Fibroblast of gingiva (primary cell): Measurements from ENCODE around the gene KDM4F.

Experiments
- DNase-seq: peaks from one replicate; pipeline ENCODE4 v3.0.0-alpha.2; 2011; ENCODE audit warnings: low read depth

The KDM4F gene

DNA sequence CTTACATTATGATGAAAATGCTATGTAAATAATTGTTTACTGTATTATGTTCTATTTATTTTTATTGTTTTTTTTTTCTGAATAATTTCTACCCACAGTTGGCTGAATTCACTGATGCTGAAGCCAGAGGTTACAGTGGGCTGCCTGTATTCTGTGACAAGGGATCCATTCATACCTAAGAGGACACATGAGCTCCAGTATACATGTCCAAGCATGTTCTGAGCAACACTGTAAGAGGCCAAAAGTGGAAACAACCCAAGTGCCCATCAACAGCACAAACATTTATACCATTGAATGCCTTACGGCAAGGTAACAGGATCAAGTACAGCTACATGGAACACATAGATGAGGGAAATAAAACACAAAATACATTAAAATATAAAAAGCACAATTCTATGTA is 16.1 kb downstream of the KDM4F start:
- no peak for DNase-seq

DNA sequence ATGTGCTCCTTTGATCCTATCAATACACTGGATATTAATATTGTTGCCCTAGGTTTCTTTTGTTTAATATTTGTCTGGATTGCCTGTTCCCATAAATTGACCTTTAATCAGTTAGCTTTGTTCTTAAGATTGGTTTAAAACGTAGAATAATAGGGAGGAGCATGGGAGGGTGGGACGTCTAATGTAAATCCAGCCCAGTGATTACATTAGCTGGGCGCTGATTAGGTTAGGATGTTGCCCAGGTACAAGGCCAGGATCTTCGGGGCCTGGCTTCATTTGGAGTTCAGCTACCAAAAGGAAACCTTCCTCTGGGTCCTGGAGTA is 17.5 kb downstream of the KDM4F start, which contains the start of gene SRSF8:
TSS of gene SRSF8 (plus strand) at position 204 of the 323 bp plus-strand sequence. CDS start 308 bp downstream, outside the sequence.
- DNase-seq, result no peak

DNA sequence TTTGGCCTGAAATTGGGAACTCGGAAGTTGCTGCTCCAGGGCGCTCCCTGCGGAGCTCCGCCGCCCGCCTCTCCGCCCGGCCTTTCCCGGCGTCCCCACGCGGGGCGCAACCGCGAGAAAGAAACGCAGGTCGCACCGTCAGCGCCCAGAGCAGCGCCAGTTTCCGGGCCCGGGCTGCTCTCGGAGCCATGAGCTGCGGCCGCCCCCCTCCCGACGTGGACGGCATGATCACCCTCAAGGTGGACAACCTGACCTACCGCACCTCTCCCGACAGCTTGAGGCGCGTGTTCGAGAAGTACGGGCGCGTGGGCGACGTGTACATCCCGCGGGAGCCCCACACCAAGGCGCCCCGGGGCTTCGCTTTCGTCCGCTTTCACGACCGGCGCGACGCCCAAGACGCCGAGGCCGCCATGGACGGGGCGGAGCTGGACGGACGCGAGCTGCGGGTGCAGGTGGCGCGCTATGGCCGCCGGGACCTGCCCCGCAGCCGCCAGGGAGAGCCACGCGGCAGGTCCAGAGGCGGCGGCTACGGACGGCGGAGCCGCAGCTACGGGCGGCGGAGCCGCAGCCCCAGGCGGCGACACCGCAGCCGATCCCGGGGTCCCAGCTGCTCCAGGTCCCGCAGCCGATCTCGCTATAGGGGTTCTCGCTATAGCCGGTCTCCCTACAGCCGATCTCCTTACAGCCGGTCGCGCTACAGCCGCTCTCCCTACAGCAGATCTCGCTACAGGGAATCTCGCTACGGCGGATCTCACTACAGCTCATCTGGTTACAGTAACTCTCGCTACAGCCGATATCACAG is 18.0 kb downstream of the KDM4F start:
- peak; percentile 75 for DNase-seq

DNA sequence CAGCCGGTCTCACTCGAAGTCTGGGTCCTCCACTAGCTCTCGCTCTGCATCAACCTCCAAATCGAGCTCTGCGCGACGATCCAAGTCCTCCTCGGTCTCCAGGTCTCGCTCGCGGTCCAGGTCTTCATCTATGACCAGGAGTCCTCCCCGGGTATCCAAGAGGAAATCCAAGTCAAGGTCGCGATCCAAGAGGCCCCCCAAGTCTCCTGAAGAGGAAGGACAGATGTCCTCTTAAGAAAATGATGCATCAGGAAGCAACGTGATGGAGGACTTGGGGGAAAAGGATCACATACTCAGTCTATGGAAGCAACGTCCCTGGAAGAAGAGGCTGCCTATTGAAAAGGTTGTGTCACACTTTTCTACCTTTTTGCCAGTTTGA is 18.6 kb downstream of the KDM4F start:
- no peak for DNase-seq

DNA sequence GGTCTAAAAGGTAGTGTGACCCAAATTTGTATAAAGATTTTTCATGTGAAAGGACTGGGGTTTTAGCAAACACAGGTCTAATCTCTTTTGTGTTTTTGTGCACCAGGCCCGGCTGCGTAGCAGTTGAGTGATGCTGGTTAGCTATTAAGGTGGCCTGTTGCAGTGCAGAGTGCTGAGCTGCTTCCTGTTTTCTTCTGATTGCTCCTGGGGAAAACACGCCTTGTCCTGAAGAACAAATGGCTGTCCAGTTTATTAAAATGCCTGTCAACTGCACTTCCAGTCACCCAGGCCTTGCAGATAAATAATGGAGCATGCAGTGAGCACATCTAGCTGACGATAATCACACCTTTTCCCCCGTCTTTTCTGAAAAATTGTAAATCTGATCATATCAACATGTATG is 19.3 kb downstream of the KDM4F start:
- peak; percentile 92 for DNase-seq

DNA sequence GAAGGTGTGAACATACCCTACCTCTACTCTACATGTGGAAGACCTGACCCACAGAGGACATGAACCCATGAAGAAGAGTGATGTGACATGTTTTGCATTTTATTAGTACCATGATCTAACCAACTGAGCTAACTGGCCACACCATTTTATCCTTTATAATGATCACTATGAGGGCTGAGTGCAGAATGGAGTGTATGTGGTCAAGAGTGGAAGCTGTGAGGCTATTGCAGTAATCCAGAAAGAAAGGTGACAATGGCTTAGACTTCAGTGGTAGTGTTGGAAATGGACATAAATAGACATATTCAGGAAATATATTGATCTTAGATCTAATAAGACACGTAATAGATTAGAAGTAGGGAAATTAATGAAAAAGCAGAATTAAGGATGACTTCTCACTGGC is 21.2 kb downstream of the KDM4F start:
- no peak for DNase-seq

DNA sequence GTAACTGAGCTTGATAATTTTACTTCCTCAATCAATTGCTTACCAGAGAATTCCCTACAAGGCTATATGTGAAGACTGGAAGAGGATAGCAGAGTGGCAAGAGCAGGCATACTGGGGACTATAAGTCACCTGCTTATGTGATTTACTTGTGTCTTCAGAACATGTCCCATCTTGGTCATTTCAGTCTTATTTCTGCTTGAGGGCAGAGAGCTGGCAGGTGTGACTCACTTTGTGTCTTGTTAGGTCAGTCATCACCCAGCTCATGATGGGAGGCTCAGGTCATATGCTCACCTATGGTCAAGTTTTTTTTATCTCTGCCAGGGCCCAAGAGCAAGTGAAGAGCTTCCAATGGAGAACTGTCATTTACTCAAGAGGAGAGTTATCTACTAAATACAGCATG is 23.7 kb downstream of the KDM4F start:
- no peak for DNase-seq

DNA sequence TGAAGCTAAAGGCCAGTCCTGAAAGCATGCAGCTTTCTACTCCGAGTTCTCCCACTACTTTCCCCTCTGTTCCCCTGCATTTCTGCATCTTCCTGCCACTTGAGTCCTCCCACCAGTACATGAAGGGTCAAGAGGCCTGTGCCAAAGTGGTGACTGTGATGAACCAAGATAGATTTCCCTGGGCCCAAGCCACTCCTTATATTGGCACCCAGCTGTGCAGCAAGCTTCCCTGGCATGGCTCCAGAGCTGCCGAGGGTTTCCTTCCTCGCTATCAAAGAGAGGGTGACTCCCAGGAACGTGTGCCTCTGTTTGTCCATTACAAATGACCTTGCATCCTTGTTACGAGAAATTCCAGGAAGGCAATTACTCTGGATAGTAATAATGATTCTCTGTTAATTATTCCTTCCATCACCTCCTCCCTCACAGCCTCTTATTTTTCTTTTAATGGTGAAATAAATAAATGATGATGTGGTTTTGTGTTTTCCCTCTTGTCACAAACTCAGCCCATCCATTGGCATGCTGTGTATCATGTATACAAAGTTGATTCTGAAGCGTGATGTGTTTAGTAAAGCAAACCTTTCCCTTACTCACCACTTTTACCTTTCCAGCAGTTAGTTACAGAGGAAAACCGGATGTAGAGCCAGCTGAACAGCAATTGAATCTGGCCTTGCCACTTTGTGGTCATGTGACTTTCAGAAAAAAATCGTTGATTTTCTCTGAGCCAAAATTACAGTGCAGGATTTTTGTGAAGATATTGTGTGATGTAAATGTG is 25.8 kb downstream of the KDM4F start:
- no peak for DNase-seq

DNA sequence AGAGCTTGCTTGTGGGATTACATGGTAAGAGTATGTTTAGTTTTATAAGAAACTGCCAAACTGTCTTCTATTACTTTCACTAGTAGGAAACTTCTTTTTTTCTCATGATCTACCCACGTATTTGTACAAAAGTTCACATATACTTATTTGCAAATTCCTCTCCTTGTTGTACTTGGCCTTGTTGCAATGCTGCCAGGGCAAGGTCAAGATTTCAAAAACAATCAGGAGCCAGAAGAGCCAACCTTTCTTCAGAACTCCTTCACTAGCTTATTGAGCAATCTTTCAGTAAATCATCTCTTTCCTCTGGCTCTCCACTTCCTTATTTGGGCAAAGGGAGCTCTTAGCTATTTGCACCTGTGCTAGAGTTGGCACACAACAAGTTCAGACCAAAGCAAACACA is 27.2 kb downstream of the KDM4F start:
- DNase-seq, result peak; percentile 97

DNA sequence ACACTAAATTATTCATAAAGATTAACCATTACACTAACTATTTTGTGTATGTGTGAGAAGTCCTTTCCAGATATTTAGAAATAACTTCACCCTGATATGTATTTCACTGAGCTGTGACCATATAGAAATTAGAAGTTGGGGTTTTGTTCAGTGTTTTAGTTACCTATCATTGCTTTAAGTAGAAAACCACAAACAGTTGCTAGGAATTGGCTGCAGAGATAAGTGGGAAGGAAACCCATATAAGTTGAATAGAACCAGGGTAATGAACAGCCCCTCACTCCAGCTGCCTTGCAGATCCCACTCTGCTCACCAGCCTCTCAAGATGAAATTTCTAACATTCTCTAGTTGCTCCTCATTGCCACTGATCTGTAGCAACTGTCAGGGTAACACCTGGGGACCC is 27.8 kb downstream of the KDM4F start:
- no peak for DNase-seq

DNA sequence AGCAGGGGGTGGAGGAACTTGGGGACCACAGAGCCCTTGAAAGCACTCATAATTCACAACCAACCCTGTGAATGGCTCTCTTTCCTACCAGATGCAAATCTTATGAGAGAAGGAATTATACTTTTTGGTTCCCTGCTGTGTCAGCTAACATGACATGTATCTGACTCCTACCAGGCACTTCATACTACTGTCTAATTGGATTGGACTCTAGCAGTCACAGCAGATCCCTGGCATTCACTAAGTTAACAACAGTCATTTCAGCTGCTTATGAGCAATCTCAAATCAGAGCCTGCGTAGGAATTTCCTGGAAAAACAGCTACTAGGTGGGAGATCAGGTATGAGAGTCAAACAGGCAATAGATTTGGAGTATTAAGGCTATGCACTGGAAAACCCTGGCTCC is 29.3 kb downstream of the KDM4F start:
- DNase-seq, result no peak

DNA sequence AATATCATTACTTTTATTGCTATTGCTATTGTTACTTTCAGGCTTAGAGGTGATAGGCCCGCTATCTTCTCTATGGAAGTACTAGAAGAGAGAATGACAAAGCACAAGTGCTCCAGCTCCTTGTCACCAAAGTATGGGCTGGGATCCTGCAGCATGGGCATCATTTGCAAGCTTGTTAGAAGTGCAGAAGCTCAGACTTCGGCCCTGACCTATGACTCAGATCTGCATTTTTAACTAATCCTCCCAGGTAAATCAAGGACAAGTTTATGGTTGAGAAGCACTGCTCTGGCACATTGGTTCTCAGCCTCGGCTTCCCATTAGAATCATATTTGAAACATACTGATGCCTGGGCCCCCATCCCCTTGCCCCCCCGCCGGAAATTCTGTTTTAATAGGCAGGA is 31.8 kb downstream of the KDM4F start:
- DNase-seq, result no peak

DNA sequence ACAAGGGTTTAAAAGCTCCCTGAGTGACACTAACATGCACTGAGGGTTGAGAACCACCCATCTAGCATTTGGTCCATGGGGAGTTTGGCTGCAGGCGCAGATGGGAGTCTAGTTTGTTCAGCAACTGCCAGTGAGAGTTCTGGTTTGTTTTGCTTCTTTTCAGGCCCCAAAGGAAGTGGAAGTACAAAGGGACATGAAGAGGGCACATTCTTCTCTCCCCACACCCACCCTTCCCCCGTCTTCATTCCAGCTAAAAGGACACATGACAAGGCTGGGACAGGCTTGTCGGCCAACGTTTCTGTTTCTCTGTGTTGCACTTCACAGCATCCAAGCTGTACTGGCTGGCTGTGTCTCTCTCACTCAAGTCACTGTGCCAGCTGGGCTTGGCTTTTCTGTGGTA is 32.2 kb downstream of the KDM4F start:
- DNase-seq, result peak; percentile 30

DNA sequence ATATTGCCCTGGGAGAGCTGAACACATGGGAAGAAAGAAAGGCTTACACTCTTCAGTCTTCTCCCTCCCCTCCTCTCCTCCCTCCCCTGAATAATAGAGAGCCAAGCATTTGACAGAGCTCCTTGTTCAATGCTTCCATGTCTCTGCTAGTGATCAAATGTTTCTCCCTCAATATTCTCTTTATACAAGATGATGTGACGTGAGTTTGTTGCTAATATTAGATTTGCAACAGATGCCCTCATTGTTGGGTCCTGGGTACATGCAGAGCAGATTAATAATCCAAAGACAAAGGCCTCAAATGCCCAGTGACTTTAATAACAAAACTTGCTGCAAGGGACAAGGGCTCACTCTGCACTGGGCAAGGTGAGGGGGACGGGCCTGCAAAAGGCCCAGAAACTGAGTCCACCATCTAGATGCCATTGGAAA is 33.4 kb downstream of the KDM4F start:
- DNase-seq, result no peak

DNA sequence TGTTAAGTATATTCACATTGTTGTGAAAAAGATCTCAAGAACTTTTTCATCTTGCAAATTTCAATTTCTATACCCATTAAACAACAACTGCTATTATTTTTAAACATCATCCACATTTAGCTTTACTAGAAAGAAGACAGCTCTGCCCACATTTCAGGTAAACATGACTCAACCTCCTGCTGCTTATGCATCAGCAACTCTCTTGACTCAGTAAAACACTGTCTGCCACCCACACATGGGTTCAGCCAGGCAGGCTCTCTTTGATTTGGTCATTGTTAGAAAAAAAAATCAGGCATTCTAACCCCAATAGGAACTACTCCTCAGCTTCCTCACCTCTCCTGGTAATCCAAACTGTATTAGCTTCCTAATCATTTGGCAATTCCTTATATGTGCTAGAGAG is 35.3 kb downstream of the KDM4F start:
- DNase-seq, result no peak

DNA sequence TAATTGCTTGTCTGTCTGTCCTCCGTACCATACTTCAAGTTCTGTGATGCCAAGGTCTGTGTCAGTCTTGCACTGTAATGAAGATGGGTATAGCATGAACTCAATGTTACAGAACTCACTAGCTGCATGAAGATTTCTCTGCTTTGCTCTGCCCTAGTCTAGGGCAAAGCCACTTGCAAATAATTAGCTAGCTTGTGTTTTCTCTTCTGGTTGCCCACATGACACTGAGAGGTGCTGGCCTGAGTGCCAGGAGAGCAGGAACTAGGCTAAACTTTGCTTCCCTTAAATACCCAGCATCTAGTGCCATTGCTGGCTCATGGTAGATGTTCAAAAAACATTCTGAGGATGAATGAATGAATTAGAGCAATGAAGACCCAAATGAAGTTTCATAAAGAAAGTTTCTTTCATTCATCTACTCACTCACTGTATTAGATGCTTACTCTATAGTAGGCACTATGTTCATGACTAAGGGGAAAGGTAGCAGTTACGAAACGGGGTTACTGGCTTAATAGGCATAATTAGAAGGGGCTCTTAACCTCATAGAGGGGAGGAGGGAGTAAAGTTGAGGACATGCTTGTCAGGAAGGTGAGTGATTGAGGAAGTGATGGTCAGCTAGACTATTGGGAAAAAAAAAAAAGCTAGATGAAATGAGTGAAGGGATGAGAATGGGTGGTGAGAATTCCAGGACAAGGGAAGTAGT is 36.0 kb downstream of the KDM4F start:
- DNase-seq, result no peak

DNA sequence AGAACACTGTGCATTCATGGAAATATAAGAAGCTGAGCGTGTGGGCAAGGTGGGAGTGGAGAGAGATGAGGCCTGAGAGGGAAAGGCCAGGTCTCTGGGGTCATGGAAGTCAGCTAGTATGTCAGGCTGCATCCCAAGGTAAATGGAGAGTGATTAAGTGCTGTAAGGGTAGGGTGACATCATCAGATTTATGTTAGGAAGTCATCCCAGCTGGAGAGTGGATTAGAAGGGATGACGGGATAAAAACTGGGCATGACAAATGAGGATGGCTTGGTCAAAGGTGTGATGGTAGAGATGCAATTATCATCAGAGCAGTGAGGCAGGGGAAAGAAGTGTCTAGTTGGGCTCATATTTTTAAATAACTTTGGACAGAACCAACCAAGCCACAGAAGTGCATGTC is 36.9 kb downstream of the KDM4F start:
- no peak for DNase-seq

DNA sequence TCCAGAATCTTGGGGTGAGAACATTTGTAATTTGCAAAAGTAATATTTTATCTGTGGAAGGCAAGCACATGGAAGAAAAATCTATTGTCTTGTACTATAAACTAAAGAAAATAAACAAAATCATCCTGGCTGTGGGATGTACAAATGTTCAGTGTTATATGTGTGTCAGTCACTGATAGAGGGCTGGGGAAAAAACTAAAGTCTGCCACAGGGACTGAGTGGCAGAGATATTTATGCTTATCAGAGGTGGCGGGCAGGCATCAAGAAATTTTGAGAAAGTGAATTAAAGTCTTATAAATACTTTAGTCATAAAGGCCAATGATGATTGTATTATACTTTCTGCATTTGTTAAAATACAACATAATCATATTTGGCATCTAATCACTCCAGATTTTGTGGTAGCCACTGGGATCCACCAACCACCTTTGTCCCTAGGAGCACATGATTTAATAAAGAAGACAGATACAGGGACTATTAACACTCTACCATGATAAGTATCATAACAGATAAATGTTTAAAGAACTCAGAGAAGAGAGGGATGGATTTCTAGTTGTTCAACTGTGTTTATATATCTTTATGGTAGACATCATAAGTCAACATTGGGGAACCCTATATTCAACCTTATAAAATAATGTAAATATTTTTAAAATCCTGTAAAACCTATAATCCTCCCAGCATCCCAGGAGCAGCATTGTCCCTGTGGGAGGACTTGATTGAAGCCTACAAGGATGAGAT is 37.8 kb downstream of the KDM4F start:
- DNase-seq, result no peak

DNA sequence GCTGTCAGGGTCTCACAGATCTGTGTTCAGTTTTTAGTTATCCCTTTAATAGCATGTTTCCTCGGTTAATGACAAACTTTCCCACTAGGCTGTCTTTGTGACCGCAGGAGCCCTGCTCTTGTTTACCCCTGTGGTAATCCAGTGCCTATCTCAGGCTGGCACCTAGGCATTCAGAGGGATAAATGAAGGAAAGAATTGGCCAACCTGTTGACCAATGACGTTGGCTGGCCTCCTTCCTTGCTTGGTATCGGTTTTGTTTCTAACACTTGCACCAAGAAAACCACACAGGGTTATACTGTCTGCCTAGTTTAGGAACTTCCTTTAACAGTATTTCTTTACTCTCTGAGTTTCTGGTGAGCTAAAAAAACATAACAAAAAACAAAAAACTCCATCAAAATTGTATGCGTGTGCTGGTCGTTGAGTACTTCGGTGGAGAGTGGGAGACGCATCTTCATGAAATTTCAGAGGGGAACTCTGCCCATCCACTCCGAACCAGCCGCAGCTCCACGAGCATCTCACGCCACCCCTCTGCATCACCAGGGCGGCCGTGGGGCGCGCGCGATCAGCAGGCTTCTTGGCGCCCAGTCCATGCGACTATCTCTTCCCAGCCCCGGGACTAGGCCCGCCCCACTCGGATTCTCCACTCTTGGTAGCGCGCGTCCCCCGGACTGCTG is 39.9 kb downstream of the KDM4F start:
- no peak for DNase-seq

DNA sequence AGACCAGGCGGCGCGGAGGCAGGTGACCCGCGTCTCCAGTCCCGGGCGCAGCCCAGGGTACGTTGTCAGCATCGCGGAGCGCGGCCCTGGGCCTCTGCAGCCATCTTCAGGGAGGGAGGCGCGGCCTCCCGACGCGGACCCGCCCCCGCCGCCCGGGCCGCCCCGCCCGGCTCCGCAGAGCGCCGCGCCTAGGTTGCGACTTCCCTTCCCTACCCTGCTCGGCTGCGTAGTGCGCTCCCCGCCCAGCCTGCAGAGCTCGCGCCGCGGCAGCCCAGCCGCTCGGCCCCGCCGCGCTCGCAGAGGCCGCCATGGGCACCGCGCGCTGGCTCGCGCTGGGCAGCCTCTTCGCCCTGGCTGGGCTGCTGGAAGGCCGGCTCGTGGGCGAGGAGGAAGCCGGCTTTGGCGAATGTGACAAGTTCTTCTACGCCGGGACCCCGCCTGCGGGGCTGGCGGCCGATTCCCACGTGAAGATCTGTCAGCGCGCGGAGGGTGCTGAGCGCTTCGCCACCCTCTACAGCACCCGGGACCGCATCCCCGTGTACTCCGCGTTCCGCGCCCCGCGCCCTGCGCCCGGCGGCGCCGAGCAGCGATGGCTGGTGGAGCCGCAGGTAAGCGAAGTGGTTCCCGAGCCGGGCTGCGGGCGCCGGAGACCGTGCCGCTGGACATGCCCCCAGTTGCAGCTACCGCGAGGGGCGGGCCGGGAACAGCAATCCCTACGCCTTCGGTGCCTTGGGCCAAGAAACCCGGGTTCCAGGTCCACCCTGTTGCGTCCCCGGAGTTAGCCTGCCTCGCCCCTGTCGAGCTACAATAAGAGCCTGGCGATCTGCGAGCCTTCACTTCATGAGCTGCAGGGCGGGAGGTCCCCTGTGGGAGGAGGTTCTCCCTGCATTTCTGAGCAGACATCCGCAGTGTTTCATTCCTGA is 40.7 kb downstream of the KDM4F start, which contains the start of gene ENDOD1:
TSS of gene ENDOD1 (plus strand) at position 227 of the 923 bp plus-strand sequence. CDS start at position 309, 82 bp downstream.
- peak; percentile 83 for DNase-seq
